NCI-H187 (cell line): ENCODE measurements around the gene SPEM1.
A peak's percentile ranks its signal among the peaks of the same experiment; 100 is the strongest.

ENCODE experiments used
- DNase-seq, 2 experiments: peaks; one replicate each; lab custom pipeline; 2025; lab: John Stamatoyannopoulos, UW

Gene SPEM1

GRCh38 chr17:7398612-7399011 is 21.5 kb upstream of the SPEM1 start:
- no peak for DNase-seq

DNA sequence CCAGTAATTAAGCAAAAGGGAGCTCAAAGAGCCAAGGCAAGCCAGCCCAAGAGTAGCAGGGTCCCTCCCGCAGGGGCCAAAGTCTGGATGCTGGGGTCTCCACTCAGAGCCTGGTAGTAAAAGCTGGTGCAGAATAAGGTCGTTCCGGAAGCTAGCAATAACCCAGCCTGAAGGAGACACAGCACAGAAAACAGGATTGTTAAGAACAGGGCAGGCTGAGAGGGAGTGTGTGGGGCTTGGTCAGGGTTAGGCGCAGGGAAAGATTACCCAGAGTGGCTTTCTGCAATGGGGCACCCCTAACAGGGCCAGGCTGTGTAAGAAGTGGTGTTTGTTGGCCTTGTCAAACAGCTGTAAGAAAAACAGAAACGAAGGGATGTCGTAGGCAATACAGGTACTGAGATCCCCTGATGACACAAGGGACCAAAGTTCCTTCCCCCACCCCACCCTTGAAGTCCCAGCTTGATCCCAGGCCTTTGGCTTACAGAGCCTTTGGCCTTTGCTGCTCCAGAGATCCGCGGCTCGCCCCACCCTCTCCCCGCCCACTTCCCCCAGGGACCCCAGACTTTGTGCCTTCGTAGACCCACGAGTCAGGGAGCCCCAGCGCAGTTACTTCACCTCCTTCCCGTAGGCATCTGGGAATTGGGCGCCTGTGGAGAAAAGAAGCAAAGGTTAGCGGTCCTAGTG is 16.9 kb upstream of the SPEM1 start:
- no peak for DNase-seq

GRCh38 chr17:7403727-7403976 is 16.5 kb upstream of the SPEM1 start:
- DNase-seq = no peak

DNA sequence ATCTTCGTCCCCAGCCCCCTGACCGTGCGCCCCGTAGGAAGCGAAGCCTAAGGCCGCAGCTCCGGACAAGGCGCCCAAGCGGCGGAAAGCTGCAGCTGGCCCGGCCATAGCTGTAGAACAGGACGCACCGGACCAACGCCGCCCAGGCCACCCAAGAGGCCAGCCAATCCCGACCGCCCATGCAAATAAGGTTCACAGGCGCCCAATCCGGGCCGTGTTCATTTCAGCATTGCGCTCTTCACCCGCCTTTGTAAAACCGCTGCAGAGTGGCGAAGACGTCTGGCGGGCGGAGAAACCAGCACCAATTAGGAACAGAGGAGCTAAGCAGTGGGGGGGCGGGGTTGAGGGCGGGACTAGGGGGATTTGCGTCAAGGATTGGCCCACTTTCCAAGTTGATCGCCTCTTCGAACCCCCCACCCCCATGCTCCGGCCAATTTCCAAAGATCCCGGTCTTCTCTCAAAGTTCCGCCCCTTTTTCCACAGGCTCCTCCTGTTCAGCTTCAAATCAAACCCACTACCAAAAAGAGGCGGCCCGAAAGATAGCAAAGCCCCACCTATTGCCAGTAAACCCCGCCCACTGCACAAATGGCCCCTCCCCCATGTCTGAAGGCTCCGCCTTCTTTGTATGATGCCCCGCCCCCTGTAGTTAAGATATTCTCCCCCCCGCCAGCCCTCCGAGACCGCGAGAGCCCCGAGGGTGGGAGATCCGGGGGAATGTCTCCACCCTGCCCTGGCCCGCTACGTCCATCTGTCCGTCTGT is 16.0 kb upstream of the SPEM1 start, which contains the start of gene TMEM256:
Gene TMEM256, minus strand, starts transcription at position 121 of the 760 bp plus-strand sequence. Its CDS starts 13 bp downstream, at position 108.
- peak; percentile 85 to 95 for DNase-seq

DNA sequence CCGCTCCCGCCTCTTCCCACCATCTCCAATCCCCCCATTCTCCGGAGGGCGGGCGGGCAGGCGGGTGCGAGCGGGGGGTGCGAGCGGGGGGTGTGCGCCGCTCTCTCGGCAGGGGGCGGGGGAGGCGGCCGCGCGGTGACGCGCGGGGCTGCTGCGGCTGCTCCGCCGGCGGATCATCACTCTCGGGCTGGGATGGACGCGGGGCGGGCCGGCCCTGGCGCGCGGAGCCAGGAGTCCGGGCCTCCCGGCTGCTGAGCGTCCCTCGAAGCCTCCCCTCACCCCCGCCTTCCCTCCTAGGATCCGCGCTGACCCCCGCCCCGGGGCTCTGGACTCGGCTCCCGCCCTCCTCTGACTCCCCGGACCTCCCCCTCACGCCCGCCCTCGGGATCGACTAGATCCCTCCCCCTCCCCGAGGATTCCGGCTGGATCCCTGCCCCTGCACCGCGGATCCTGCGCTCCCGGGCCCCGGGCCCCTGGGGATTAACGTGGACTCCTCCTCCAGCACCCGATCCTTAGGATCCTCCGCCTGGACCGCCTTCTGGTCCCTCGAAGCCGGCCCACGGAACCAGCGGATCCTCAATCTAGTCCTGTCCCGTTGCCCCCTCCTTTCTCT is 15.3 kb upstream of the SPEM1 start:
- DNase-seq = no peak

DNA sequence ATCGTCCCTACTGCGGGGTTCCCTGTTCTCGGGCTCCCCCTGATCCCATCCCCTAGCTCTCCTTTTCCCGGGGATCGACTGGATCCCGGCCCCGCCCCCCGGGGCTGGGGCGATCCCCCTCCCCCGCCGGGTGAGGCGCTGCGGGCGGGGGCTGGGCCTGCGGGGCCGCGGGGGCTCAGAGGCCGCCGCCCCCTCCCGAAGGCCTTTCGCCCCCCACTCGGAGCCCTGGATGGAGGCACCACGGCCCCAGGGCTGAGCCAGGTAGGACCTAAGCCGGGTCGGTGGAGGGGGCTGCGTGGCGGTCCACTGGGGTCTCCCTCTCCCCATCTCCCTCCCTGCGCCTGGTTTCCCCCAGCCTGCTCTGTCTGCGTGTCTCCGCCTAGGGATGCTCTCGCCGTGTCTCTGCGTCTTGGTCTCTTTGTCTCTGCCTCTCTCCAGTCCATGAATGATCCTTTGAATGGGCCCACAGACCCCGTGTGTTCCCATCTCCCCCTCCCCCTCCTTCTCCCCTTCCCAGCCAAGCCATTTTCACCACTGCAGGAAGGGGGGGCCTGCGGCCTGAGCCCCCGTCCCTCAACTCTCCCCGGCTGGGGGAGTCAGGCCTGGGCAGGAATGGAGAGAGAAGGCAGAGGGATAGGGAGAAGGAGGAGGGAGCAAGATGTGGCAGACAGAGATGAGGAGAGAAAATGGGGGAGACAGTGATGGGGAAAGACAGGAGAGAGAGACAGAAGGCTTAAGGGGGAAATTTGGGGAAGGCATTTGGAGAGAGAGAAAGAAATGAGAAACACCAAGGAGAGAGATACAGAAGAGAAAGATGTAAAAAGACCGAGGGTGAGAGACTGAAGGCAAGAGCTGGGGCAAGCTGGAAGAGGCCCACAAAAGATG is 14.5 kb upstream of the SPEM1 start:
- DNase-seq = no peak

DNA sequence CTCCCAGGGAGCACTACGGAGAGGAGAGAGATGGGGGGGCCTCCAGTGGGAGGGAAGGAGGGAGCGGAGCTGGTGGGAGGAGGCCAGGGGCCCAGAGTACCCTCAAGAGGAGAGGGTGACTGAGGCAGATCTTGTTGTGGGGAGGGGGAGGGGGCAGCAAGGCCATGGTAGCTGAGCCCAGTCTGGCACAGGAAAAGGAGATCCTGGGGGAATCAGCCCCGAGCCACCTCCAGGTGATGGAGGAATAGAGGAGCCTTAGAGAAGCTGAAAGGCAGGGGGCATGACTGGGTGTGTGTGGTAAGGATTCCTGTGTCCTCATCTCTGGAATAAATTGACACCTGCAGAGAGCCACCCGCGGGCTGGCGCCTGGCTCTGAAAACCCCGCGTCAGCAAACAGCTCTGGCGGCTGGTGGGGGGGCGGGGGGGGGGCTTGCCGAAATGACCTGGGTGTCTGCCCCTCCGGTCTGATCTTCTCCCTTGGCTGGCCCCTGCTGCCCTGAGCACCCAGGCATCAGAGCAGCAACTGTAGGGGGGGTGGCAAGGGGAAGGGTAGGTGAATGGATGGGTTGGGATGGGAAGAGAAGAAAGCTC is 13.8 kb upstream of the SPEM1 start:
- DNase-seq = no peak

DNA sequence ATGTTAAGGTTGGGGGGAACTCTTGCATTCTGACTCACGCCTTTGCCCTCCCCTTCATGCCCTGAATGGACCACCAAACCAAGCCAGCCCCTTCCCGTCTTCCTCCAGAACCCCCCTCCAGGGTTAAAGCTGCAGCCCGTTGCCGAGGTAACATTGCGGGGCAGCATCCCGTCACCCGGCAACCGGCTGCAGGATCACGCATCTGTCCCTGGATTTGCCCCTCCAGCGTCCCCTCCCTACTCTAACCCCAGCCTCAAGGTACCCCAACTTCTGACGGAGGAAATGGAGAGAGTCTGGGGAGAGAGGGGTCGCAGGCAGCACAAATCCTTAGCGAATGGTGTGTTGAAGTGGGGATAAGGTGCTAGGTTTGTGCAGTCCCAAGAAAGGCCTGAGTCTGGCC is 13.0 kb upstream of the SPEM1 start:
- DNase-seq = no peak

GRCh38 chr17:7407485-7408251 is 12.5 kb upstream of the SPEM1 start, which contains the start of gene NLGN2:
Gene NLGN2 (plus strand): TSS chr17:7407845. CDS start chr17:7408256, 411 bp downstream.
- no peak for DNase-seq

DNA sequence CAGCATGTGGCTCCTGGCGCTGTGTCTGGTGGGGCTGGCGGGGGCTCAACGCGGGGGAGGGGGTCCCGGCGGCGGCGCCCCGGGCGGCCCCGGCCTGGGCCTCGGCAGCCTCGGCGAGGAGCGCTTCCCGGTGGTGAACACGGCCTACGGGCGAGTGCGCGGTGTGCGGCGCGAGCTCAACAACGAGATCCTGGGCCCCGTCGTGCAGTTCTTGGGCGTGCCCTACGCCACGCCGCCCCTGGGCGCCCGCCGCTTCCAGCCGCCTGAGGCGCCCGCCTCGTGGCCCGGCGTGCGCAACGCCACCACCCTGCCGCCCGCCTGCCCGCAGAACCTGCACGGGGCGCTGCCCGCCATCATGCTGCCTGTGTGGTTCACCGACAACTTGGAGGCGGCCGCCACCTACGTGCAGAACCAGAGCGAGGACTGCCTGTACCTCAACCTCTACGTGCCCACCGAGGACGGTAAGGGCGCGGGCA is 11.8 kb upstream of the SPEM1 start:
- DNase-seq = no peak

- DNase-seq = no peak
Measured at GRCh38 chr17:7408863-7409262, 11.3 kb upstream of the SPEM1 start.

DNA sequence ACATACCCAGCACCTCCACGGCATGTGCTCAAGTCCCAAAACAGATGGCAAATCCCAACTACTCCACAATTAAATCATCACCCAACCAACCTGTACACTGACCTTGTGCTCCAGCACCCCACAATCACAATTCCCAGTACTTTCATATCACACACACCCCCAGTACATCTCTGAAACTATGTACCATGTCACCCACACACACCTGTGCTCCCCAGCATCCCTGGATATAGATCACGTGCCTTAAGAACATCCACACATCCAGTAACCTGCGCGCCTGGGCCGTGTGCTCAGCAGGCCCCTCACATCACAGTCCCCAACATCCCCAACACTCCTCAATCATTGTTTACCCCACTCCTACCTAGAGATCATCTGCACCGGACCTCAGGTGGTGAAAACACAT is 10.4 kb upstream of the SPEM1 start:
- no peak for DNase-seq

DNA sequence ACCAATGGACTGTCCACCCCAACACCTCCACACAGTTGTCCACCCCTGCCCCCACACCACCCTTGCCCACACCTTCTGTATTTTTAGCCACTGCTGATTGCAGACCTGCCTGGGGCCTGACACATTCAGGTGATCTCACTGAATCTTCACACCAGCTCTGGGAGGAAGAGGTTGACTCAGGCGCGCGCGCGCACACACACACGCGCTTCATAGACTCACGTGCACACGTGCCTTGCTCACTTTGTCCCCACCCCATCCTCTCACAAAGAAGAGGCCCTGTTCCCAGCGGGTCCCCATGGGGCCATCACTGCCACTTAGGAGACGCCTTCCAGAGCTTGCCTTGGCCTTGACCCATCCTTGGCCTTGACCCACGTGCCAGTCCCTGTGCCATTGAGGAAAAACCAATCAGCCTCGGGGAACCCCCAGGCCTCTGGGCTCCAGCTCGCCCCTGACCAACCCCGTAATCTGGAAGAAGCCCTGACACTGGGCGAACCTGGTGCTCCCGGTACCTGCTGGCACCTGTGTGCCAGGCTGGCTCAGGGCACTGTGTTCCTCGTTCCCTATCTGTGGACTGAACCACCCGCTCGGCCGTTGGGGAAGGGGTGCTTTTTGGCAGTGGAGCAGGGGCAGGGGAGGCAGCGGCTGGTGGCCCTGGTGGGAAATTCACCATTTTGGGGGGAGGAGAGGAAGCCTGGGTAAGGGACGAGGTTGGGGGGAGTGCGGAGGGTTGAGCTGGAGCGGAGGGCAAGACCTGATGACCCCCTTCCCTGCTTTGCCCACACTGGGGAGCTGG is 9.3 kb upstream of the SPEM1 start:
- no peak for DNase-seq

DNA sequence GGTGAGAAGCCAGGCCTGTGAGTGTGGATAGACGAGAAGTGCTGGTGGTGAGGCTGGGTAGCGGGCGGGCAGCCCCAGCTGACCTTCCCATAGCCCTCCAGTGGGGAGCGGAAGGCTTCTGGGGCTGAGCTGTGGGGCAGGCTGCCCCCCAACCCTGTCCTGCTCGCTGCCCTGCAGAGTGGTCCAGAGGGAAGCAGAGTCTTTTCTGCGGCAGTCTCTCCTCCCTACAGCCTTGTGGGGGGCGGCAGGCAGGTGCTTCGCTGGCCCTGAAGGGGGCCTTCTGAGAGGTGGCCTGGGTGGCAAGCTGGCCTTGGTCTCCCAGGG is 8.7 kb upstream of the SPEM1 start:
- DNase-seq = no peak

DNA sequence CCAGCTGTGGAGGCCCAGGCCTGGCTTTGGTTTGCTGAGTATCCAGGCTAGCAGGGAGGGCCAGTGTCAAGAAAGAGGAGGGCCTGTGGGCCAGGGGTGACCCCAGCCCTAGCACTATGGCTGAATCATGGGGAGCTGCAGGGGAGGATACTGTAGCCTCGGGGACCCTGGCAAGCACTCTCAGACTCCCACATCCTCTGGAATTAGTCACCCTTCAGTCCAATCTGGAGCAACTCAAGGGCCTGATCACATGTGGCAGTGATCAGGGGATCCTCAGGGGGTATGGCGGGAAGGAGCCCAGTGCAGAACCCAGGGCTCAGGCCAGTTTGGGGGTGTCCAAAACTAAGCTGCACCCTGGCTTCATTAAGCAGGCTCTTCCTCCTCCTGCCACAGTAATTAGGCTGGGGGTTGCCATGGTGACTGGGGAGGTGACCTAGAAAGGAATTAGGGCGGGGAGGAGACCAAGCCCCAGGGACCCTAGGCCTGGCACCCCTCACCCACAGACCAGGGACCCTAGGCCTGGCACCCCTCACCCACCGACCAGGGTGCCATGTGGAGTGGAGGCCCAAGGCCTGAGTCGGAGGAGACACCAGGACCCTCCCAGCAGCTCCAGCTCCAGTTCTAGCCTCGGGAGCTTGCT is 6.7 kb upstream of the SPEM1 start:
- no peak for DNase-seq

DNA sequence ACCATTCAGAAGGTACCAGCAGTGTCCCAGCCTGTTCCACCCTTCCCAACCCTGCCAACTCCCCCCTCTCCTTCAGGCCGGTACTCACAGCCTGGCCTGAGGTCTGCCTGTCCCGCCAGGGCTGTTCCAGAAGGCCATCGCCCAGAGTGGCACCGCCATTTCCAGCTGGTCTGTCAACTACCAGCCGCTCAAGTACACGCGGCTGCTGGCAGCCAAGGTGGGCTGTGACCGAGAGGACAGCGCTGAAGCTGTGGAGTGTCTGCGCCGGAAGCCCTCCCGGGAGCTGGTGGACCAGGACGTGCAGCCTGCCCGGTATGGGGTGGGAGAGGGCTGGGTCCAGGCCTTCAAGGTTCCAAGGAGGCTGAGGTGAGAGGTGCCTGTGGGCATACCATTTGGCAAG is 5.3 kb upstream of the SPEM1 start:
- no peak for DNase-seq

DNA sequence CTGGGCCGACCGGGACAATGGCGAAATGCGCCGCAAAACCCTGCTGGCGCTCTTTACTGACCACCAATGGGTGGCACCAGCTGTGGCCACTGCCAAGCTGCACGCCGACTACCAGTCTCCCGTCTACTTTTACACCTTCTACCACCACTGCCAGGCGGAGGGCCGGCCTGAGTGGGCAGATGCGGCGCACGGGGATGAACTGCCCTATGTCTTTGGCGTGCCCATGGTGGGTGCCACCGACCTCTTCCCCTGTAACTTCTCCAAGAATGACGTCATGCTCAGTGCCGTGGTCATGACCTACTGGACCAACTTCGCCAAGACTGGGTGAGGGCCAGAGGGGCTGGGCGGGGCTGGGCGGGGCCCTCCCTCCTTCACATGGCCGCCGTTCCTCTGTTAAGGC is 4.3 kb upstream of the SPEM1 start:
- DNase-seq = no peak

- DNase-seq = no peak
Measured at GRCh38 chr17:7416323-7416722, 3.8 kb upstream of the SPEM1 start.

DNA sequence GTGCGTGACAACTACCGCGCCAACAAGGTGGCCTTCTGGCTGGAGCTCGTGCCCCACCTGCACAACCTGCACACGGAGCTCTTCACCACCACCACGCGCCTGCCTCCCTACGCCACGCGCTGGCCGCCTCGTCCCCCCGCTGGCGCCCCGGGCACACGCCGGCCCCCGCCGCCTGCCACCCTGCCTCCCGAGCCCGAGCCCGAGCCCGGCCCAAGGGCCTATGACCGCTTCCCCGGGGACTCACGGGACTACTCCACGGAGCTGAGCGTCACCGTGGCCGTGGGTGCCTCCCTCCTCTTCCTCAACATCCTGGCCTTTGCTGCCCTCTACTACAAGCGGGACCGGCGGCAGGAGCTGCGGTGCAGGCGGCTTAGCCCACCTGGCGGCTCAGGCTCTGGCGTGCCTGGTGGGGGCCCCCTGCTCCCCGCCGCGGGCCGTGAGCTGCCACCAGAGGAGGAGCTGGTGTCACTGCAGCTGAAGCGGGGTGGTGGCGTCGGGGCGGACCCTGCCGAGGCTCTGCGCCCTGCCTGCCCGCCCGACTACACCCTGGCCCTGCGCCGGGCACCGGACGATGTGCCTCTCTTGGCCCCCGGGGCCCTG is 3.0 kb upstream of the SPEM1 start:
- DNase-seq = no peak
